Measurements from ENCODE around the gene ERC1.

GRCh38 chr12:1289371-1290155 lies 298.5 kb downstream of the ERC1 start:
- TF ChIP-seq CTCF (IDR thresholded peaks at IDR 0.05; ENCODE audit: low read length): no peak
- no peak for TF ChIP-seq EZH2 (optimal IDR thresholded peaks at IDR 0.05; ENCODE audit: low read depth, low read length)

All from MM.1S (cell line).